ENCODE results near the gene CHAF1A.

GRCh38 chr19:4390017-4390566 is 12.3 kb upstream of the CHAF1A start:
- TF ChIP-seq POLR2A (IDR thresholded peaks at IDR 0.05; ENCODE audit: low read depth, low read length) (no peak), CEBPB (IDR thresholded peaks at IDR 0.05; ENCODE audit: low read depth, low read length) (no peak), SMC3 (IDR thresholded peaks at IDR 0.05; ENCODE audit: low read depth, low read length) (no peak), MAFK (IDR thresholded peaks at IDR 0.05; ENCODE audit: low read depth, low read length) (0 out of 2 replicates have a peak, but pooled peaks have one; percentile 3), RAD21 (IDR thresholded peaks at IDR 0.05; ENCODE audit: low read length) (no peak), NFE2L2 (IDR thresholded peaks at IDR 0.05; ENCODE audit: low read depth, low read length) (no peak), RFX5 (IDR thresholded peaks at IDR 0.05; ENCODE audit: low read depth, low read length) (no peak), RCOR1 (IDR thresholded peaks at IDR 0.05; ENCODE audit: insufficient replicate concordance, low read length) (no peak), CHD1 (IDR thresholded peaks at IDR 0.05; ENCODE audit: low read depth, low read length) (no peak), ELK1 (IDR thresholded peaks at IDR 0.05; ENCODE audit: borderline replicate concordance, low read depth, low read length) (no peak), MAZ (IDR thresholded peaks at IDR 0.05; ENCODE audit: borderline replicate concordance, low read depth, low read length) (no peak), FOS (IDR thresholded peaks at IDR 0.05; ENCODE audit: low read depth, low read length) (no peak)
- TF ChIP-seq, protein P1, sequence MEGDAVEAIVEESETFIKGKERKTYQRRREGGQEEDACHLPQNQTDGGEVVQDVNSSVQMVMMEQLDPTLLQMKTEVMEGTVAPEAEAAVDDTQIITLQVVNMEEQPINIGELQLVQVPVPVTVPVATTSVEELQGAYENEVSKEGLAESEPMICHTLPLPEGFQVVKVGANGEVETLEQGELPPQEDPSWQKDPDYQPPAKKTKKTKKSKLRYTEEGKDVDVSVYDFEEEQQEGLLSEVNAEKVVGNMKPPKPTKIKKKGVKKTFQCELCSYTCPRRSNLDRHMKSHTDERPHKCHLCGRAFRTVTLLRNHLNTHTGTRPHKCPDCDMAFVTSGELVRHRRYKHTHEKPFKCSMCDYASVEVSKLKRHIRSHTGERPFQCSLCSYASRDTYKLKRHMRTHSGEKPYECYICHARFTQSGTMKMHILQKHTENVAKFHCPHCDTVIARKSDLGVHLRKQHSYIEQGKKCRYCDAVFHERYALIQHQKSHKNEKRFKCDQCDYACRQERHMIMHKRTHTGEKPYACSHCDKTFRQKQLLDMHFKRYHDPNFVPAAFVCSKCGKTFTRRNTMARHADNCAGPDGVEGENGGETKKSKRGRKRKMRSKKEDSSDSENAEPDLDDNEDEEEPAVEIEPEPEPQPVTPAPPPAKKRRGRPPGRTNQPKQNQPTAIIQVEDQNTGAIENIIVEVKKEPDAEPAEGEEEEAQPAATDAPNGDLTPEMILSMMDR (conservative IDR thresholded peaks at IDR 0.05; ENCODE audit: low read depth, low read length) = no peak
- TF ChIP-seq, protein P2, sequence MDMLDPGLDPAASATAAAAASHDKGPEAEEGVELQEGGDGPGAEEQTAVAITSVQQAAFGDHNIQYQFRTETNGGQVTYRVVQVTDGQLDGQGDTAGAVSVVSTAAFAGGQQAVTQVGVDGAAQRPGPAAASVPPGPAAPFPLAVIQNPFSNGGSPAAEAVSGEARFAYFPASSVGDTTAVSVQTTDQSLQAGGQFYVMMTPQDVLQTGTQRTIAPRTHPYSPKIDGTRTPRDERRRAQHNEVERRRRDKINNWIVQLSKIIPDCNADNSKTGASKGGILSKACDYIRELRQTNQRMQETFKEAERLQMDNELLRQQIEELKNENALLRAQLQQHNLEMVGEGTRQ (IDR thresholded peaks at IDR 0.05; ENCODE audit: low read depth, low read length) = no peak
